IgD-negative memory B cell (primary cell): ENCODE results near the gene NPY1R. TPM values are rescaled to one million over a fixed set of nuclear protein-coding genes. Genes with fewer than 3 reads are reported as not detected.

ENCODE experiments used
- H3K27ac Mint-ChIP-seq, 3 donors: one replicate each; pipeline ENCODE4 v1.8.0; 2020 to 2022; ENCODE audit warnings: mild to moderate bottlenecking in 3 of 3, mixed read lengths in 3 of 3, moderate library complexity in 1 of 3
- H3K27me3 Mint-ChIP-seq: one replicate; pipeline ENCODE4 v1.8.0; 2021; ENCODE audit warnings: mixed read lengths
- H3K36me3 Mint-ChIP-seq: one replicate; pipeline ENCODE4 v1.8.0; 2020; ENCODE audit warnings: mild to moderate bottlenecking, mixed read lengths
- H3K4me1 Mint-ChIP-seq, 3 donors: one replicate each; pipeline ENCODE4 v1.8.0; 2020 to 2022; ENCODE audit warnings: mixed read lengths in 3 of 3, mild to moderate bottlenecking in 1 of 3
- H3K4me3 Mint-ChIP-seq, 4 donors: one replicate each; pipeline ENCODE4 v1.8.0; 2020 to 2022; ENCODE audit warnings: mild to moderate bottlenecking in 4 of 4, mixed read lengths in 4 of 4, moderate library complexity in 3 of 4
- H3K9me3 Mint-ChIP-seq, 3 donors: one replicate each; pipeline ENCODE4 v1.8.0; 2020 to 2021; ENCODE audit warnings: mixed read lengths in 3 of 3, mild to moderate bottlenecking in 1 of 3
- polyA plus RNA-seq: library from polyadenylated mRNA; unstranded; fragments of 300-500 nt; fragmentation: Illumina TruSeq; gene quantifications from one replicate; pipeline ENCODE4 v1.2.3, GENCODE V29; 2021

The NPY1R gene
- polyA plus RNA-seq: not detected

GRCh38 chr4:163332526-163333406 lies at the start of gene NPY1R:
TSS of gene NPY1R (minus strand) at chr4:163332596. CDS start at chr4:163326554, 6,042 bp downstream.
- Mint-ChIP-seq H3K27ac (no peak within 1 kb of the TSS), H3K9me3 (peaks cover 0 to 4% (median 2%) of the 10 kb centered on the region in 3 donors), H3K36me3 (peaks cover 3% of the 10 kb centered on the region), H3K27me3 (peaks cover 39% of the 10 kb centered on the region), H3K4me3 (peak within 1 kb of the TSS; percentile 44 to 92 (median 72)), H3K4me1 (peaks cover 9 to 15% (median 15%) of the 10 kb centered on the region in 3 donors)

DNA sequence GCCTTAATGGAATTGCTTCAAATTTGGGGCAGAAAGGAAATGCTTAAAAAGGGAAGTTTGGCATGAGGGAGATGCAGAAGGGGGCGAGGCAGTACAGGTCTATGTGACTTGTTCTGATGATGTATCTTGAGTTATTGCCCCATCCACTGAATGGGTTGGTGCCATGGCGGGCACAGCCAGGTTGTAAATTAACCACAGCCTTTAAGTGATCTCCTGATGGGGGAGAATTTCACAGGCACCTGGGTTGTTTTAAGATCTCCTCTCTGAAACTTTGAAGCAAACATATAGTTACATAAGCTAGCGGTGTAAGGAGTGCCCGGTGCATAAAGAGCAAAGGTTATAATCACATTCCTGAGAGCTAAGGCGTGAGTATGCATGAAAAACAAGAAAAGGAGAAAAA lies 48.3 kb upstream of the NPY1R start:
- H3K4me1 Mint-ChIP-seq: no peaks in the 10 kb centered on the region
- H3K4me3 Mint-ChIP-seq: no peak overlapping the region
- H3K36me3 Mint-ChIP-seq: no peaks in the 10 kb centered on the region
- no peak overlapping the region for H3K27ac Mint-ChIP-seq
- H3K27me3 Mint-ChIP-seq: peaks cover 2% of the 10 kb centered on the region
- no peaks in the 10 kb centered on the region for H3K9me3 Mint-ChIP-seq

DNA sequence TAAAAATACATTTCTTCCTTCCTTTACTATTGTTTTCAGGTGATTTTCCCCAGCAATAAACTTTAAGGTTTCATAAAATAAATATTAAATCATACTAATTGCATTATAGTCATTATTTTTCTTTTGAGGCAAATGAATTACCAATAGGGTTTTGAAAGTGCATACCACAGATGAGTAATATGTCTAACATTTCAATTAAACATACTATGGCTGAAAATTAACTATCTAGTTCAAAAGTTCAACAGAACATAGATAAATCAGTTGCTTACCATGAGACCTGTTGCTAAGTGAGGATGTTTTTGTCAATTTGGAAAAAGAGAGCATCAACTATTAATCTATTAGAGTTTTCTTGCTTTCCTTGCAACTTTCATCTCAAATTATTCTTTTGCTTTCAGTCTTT lies 46.3 kb upstream of the NPY1R start:
- peaks cover 0 to 2% (median 0%) of the 10 kb centered on the region in 3 donors for H3K4me1 Mint-ChIP-seq
- H3K9me3 Mint-ChIP-seq: no peaks in the 10 kb centered on the region
- H3K27me3 Mint-ChIP-seq: peaks cover under 1% of the 10 kb centered on the region

GRCh38 chr4:163372029-163372428 lies 39.6 kb upstream of the NPY1R start:
- H3K27me3 Mint-ChIP-seq: peaks cover 1% of the 10 kb centered on the region
- peaks cover 0 to 2% (median 0%) of the 10 kb centered on the region in 3 donors for H3K4me1 Mint-ChIP-seq
- H3K4me3 Mint-ChIP-seq: no peak overlapping the region
- peaks cover 1% of the 10 kb centered on the region for H3K36me3 Mint-ChIP-seq
- peaks cover 0 to 4% (median 3%) of the 10 kb centered on the region in 3 donors for H3K9me3 Mint-ChIP-seq
- H3K27ac Mint-ChIP-seq: no peak overlapping the region

More for the DNA sequence above, 46.3 kb upstream of the NPY1R start:
- no peak overlapping the region for H3K27ac Mint-ChIP-seq
- H3K4me3 Mint-ChIP-seq: no peak overlapping the region
- H3K36me3 Mint-ChIP-seq: no peaks in the 10 kb centered on the region

GRCh38 chr4:163367651-163368050 lies 35.3 kb upstream of the NPY1R start:
- Mint-ChIP-seq H3K4me3 (no peak overlapping the region), H3K4me1 (no peaks in the 10 kb centered on the region), H3K9me3 (peaks cover 0 to 4% (median 1%) of the 10 kb centered on the region in 3 donors), H3K27ac (no peak overlapping the region), H3K27me3 (peaks cover 8% of the 10 kb centered on the region), H3K36me3 (peaks cover 1% of the 10 kb centered on the region)

DNA sequence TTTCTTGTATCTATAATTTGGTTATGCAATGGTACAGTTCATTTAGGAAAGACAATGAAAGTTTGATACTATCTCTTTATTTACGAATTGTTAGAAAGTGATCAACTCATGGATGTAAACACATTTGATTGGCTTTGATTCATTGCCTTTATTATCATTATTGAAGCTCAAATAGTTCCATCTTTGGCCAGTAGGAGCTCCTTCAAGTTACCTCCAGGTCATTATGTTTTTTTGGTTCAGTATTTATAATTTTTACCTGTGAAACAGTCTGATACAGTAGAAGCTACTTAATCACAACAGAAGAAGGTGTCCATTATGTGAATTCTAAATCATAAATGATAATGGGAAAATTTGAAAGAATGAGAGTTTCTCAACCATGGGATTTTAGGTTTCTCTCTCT lies 23.7 kb upstream of the NPY1R start:
- H3K4me1 Mint-ChIP-seq: no peaks in the 10 kb centered on the region
- peaks cover 5% of the 10 kb centered on the region for H3K27me3 Mint-ChIP-seq
- no peaks in the 10 kb centered on the region for H3K36me3 Mint-ChIP-seq
- peaks cover 0 to 1% (median 0%) of the 10 kb centered on the region in 3 donors for H3K9me3 Mint-ChIP-seq
- no peak overlapping the region for H3K4me3 Mint-ChIP-seq
- H3K27ac Mint-ChIP-seq: no peak overlapping the region

DNA sequence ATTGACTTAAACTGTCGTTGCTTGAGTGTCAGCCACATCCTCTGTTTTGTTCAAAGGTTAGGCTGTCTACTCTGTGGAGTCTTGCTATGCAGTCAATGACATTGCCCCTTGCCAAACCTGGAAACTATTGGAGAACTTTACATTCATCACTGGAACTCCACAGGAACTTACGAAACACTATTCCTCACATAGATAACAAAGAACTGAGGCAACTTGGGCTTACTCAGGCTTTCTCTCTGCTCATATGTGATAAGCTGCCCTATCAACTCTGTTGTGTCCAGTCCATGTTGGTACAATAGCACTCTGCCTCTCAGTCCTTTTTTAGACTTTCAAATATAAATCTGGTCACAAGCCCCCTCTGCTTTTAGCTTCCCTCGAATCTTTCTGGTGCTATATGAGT lies 20.7 kb upstream of the NPY1R start:
- no peaks in the 10 kb centered on the region for H3K36me3 Mint-ChIP-seq
- peaks cover 0 to 1% (median 0%) of the 10 kb centered on the region in 3 donors for H3K9me3 Mint-ChIP-seq
- H3K27me3 Mint-ChIP-seq: peaks cover 7% of the 10 kb centered on the region
- no peak overlapping the region for H3K4me3 Mint-ChIP-seq
- H3K4me1 Mint-ChIP-seq: no peaks in the 10 kb centered on the region
- H3K27ac Mint-ChIP-seq: no peak overlapping the region

GRCh38 chr4:163350672-163351071 lies 18.3 kb upstream of the NPY1R start:
- H3K4me3 Mint-ChIP-seq: no peak overlapping the region
- peaks cover 0 to 4% (median 1%) of the 10 kb centered on the region in 3 donors for H3K9me3 Mint-ChIP-seq
- peaks cover 10% of the 10 kb centered on the region for H3K27me3 Mint-ChIP-seq
- no peak overlapping the region for H3K27ac Mint-ChIP-seq
- no peaks in the 10 kb centered on the region for H3K4me1 Mint-ChIP-seq
- H3K36me3 Mint-ChIP-seq: no peaks in the 10 kb centered on the region

- peaks cover 20% of the 10 kb centered on the region for H3K27me3 Mint-ChIP-seq
Measured at GRCh38 chr4:163344147-163345125, 12.0 kb upstream of the NPY1R start.

GRCh38 chr4:163343604-163344146 lies 11.3 kb upstream of the NPY1R start, which contains the start of gene NPY5R:
TSS of gene NPY5R (plus strand) at chr4:163343892. CDS start at chr4:163350274, 6,382 bp downstream.
- peaks cover 20% of the 10 kb centered on the region for H3K27me3 Mint-ChIP-seq
- no peak within 1 kb of the TSS for H3K4me3 Mint-ChIP-seq
- H3K27ac Mint-ChIP-seq: no peak within 1 kb of the TSS
- H3K9me3 Mint-ChIP-seq: peaks cover 0 to 4% (median 1%) of the 10 kb centered on the region in 3 donors
- H3K4me1 Mint-ChIP-seq: no peaks in the 10 kb centered on the region
- H3K36me3 Mint-ChIP-seq: no peaks in the 10 kb centered on the region

More at GRCh38 chr4:163344147-163345125, 12.0 kb upstream of the NPY1R start:
- no peaks in the 10 kb centered on the region for H3K36me3 Mint-ChIP-seq
- peaks cover 0 to 4% (median 3%) of the 10 kb centered on the region in 3 donors for H3K9me3 Mint-ChIP-seq
- H3K4me1 Mint-ChIP-seq: no peaks in the 10 kb centered on the region
- H3K4me3 Mint-ChIP-seq: no peak overlapping the region
- no peak overlapping the region for H3K27ac Mint-ChIP-seq

- Mint-ChIP-seq H3K4me3 (no peak overlapping the region), H3K27me3 (peaks cover 33% of the 10 kb centered on the region)
Measured at GRCh38 chr4:163335384-163335783, 3.0 kb upstream of the NPY1R start.

DNA sequence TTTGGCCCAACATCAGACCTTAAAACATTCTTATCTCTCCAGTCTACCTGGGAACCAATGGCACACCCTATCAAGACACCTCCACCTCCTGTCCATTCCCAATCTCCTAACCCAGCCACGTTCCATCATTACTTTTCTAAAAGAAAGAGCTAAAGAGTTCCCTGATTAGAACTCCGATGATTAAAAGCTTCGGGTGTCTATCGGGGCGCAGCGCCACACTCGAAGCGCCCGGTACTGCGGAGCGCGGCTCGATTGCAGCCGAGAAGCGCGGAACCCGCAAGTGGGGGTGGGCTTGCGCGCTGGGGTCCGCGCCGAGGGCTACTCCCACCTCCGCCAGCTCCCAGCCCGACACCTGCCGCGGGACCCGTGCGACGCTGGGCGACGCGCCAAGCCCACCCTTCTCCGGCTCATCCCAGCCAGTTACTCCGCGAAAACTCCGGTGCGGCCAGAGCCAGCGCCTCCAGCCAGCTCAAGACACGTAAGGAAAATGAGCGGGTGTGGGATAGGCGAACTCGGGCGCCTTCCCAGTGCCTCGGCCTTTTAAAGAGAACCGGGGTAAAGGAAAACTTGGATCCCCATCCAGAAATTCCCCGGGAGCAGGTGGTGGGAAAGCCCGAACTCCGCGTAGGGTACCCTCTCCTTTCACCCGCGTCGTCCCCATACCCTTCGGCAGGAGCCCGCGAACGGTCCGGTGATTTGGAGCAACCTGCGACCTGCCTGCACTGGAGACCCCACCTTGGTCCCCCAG lies 593 bp downstream of the NPY1R start:
- peaks cover 40% of the 10 kb centered on the region for H3K27me3 Mint-ChIP-seq
- no peak overlapping the region for H3K27ac Mint-ChIP-seq
- H3K4me3 Mint-ChIP-seq: peak overlapping the region; percentile 44 to 92 (median 72)
- peaks cover 0 to 4% (median 2%) of the 10 kb centered on the region in 3 donors for H3K9me3 Mint-ChIP-seq
- H3K36me3 Mint-ChIP-seq: peaks cover 3% of the 10 kb centered on the region
- H3K4me1 Mint-ChIP-seq: peaks cover 9 to 15% (median 15%) of the 10 kb centered on the region in 3 donors

More at GRCh38 chr4:163335384-163335783, 3.0 kb upstream of the NPY1R start:
- H3K36me3 Mint-ChIP-seq: peaks cover 1% of the 10 kb centered on the region
- H3K4me1 Mint-ChIP-seq: peaks cover 9 to 15% (median 15%) of the 10 kb centered on the region in 3 donors
- peaks cover 0 to 4% (median 2%) of the 10 kb centered on the region in 3 donors for H3K9me3 Mint-ChIP-seq
- no peak overlapping the region for H3K27ac Mint-ChIP-seq

- H3K9me3 Mint-ChIP-seq: peaks cover 0 to 4% (median 2%) of the 10 kb centered on the region in 3 donors
- H3K36me3 Mint-ChIP-seq: peaks cover 3% of the 10 kb centered on the region
- peaks cover 40% of the 10 kb centered on the region for H3K27me3 Mint-ChIP-seq
- H3K4me3 Mint-ChIP-seq: peak overlapping the region in 3 of 4 donors; percentile 41 to 76 (median 63)
- no peak overlapping the region for H3K27ac Mint-ChIP-seq
- H3K4me1 Mint-ChIP-seq: peaks cover 9 to 15% (median 15%) of the 10 kb centered on the region in 3 donors
Measured at GRCh38 chr4:163330916-163331628, 1.3 kb downstream of the NPY1R start.
